OCI-LY7 (cell line): ENCODE measurements around the gene DCST2.

Source experiments
- EZH2phosphoT487 ChIP-seq: fragments of 200-600 bp; sonication (generic); IDR thresholded peaks from 2 replicates; pipeline ENCODE4 v1.6.1; 2018; ENCODE audit warnings: low read depth, borderline replicate concordance, mild to moderate bottlenecking, mixed run types, antibody characterized with exemption, low read length, moderate library complexity, mixed read lengths
- TF ChIP-seq, protein P1 (sequence below): fragments of 200-600 bp; sonication (generic); conservative IDR thresholded peaks from 2 replicates; pipeline ENCODE4 v1.5.1; 2014; ENCODE audit warnings: mild to moderate bottlenecking, antibody characterized with exemption, low read length, moderate library complexity, mixed read lengths

DNA sequence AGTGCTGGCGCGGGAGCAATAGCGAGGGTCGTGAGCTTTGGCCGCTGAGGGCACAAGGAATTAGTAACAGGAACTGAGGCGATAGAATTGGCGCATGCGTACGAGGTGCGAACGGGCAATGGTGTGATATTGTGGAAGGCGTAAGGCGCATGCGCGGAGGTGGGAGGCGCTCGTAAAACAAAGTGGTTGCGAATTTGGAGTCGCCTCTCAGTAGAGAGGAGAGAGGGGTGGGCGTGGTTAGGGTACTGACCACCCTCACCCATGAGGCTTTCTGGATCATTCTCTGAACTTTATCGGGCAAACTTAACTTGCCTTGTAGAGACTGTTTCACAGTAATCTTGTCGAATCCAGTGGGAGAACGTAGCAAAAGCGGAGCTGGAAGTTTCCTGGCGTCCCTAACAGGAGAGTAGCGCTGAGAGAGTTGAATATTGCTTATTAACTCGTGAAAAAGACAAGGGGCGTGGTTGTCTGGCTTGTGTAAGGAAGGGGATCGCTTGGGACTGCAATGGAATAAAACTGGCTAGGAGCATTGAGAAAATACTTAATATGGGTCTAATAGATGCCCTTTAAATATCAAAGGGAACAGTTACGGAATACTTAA is 58.7 kb downstream of the DCST2 start:
- TF ChIP-seq, protein P1, sequence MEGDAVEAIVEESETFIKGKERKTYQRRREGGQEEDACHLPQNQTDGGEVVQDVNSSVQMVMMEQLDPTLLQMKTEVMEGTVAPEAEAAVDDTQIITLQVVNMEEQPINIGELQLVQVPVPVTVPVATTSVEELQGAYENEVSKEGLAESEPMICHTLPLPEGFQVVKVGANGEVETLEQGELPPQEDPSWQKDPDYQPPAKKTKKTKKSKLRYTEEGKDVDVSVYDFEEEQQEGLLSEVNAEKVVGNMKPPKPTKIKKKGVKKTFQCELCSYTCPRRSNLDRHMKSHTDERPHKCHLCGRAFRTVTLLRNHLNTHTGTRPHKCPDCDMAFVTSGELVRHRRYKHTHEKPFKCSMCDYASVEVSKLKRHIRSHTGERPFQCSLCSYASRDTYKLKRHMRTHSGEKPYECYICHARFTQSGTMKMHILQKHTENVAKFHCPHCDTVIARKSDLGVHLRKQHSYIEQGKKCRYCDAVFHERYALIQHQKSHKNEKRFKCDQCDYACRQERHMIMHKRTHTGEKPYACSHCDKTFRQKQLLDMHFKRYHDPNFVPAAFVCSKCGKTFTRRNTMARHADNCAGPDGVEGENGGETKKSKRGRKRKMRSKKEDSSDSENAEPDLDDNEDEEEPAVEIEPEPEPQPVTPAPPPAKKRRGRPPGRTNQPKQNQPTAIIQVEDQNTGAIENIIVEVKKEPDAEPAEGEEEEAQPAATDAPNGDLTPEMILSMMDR, result no peak
- TF ChIP-seq EZH2phosphoT487, result no peak
